HCT116 (cell line): ENCODE measurements around the gene AFAP1. TPM values are rescaled to one million over a fixed set of nuclear protein-coding genes. Genes with fewer than 3 reads are reported as not detected.

Source experiments
- ATAC-seq: fragments of 200-7000 bp; cut with Tn5 transposase; 2 replicates; pipeline ENCODE4 v1.9.1; 2020; ENCODE audit warnings: mild to moderate bottlenecking, moderate library complexity
- BruUV-seq: library from RNA; stranded (reverse); fragments of 400-500 nt; replicated peaks from 2 replicates; lab custom pipeline; 2021; lab: Mats Ljungman, UMichigan
- CTCF ChIA-PET: fragments of 300-600 bp; sonication (Branson Sonifier 250); formaldehyde crosslinking; loops from one replicate; lab custom pipeline; 2021; ENCODE audit warnings: antibody characterized with exemption; lab: Charles Lee
- POLR2A ChIA-PET: fragments of 300-600, 350-600 bp; sonication (Branson Sonifier 250); formaldehyde crosslinking; loops from one replicate; lab custom pipeline; 2021; ENCODE audit warnings: antibody characterized with exemption; lab: Charles Lee
- RAD21 ChIA-PET, 2 experiments: fragments of 300-600 bp; sonication (Branson Sonifier 250); formaldehyde crosslinking; loops; one replicate each; lab custom pipeline; 2023; ENCODE audit warnings: low total read pairs in 2 of 2; ENCODE audit not compliant: uncharacterized antibody in 2 of 2, unreplicated experiment in 2 of 2, low non-redundant PET in 1 of 2; lab: Charles Lee
- DNase-seq: peaks from one replicate; pipeline ENCODE4 v3.0.0-alpha.2; 2010; ENCODE audit warnings: low read depth, low spot score
- H2AFZ ChIP-seq: fragments of 200-600 bp; shearing (Covaris generic), sonication (generic); 2 replicates; pipeline ENCODE4 v1.6.1; 2017; ENCODE audit warnings: low read depth, mixed run types, mixed read lengths, antibody characterized with exemption, low read length; ENCODE audit not compliant: poor library complexity, severe bottlenecking
- H3K27ac ChIP-seq: 2 replicates; pipeline ENCODE4 v1.5.1; 2012; ENCODE audit warnings: low read depth, low read length
- H3K27me3 ChIP-seq: fragments of 200-600 bp; sonication (generic); 2 replicates; pipeline ENCODE4 v1.6.1; 2016; ENCODE audit warnings: mixed run types, low read length, mixed read lengths; ENCODE audit not compliant: insufficient read depth
- H3K36me3 ChIP-seq, 2 experiments: fragments of 200-500 bp in 1 of 2; fragments of 200-600 bp in 1 of 2; sonication (Bioruptor generic) in 1 of 2; sonication (generic) in 1 of 2; 2 replicates each; pipeline versions ENCODE4 v1.5.1 to v1.6.1; 2014 to 2016; ENCODE audit warnings: low read length in 2 of 2, inconsistent platforms in 1 of 2, mixed read lengths in 1 of 2, mixed run types in 1 of 2; ENCODE audit not compliant: insufficient read depth in 2 of 2, control insufficient read depth in 1 of 2
- H3K4me1 ChIP-seq, 2 experiments: fragments of 200-600 bp in 1 of 2; sonication (generic) in 1 of 2; 2 replicates each; pipeline versions ENCODE4 v1.5.1 to v1.6.1; 2012 to 2017; ENCODE audit warnings: low read length in 2 of 2, inconsistent platforms in 1 of 2, mild to moderate bottlenecking in 1 of 2, mixed read lengths in 1 of 2, mixed run types in 1 of 2, moderate library complexity in 1 of 2; ENCODE audit not compliant: insufficient read depth in 2 of 2, control insufficient read depth in 1 of 2
- H3K4me2 ChIP-seq: fragments of 200-600 bp; sonication (generic); 2 replicates; pipeline ENCODE4 v1.6.1; 2017; ENCODE audit warnings: mixed run types, low read length, mixed read lengths
- H3K4me3 ChIP-seq, 2 experiments: fragments of 200-600 bp in 1 of 2; sonication (generic) in 1 of 2; replicated peaks in 1 of 2; 2 replicates each; pipeline ENCODE4 v1.5.1; 2011 to 2016; ENCODE audit warnings: low read length in 2 of 2, control low read depth in 1 of 2, low read depth in 1 of 2, mild to moderate bottlenecking in 1 of 2, mixed read lengths in 1 of 2, mixed run types in 1 of 2
- H3K79me2 ChIP-seq: fragments of 200-600 bp; sonication (generic); 2 replicates; pipeline ENCODE4 v1.6.1; 2017; ENCODE audit warnings: mild to moderate bottlenecking, mixed run types, low read length, moderate library complexity, mixed read lengths; ENCODE audit not compliant: insufficient read depth
- H3K9ac ChIP-seq: fragments of 200-600 bp; sonication (generic); 2 replicates; pipeline ENCODE4 v1.6.1; 2016; ENCODE audit warnings: low read length, mixed read lengths
- H3K9me2 ChIP-seq: fragments of 200-600 bp; sonication (generic), shearing (Covaris generic); 2 replicates; pipeline ENCODE4 v1.6.1; 2017; ENCODE audit warnings: mixed run types, mild to moderate bottlenecking, moderate library complexity; ENCODE audit not compliant: insufficient read depth
- H3K9me3 ChIP-seq, 2 experiments: fragments of 200-500 bp in 1 of 2; fragments of 200-600 bp in 1 of 2; sonication (Bioruptor generic) in 1 of 2; sonication (generic) in 1 of 2; 2 replicates each; pipeline ENCODE4 v1.6.1; 2014 to 2017; ENCODE audit warnings: low read length in 2 of 2, mixed read lengths in 2 of 2, inconsistent platforms in 1 of 2, low read depth in 1 of 2, mild to moderate bottlenecking in 1 of 2, mixed run types in 1 of 2, moderate library complexity in 1 of 2; ENCODE audit not compliant: control insufficient read depth in 1 of 2, insufficient read depth in 1 of 2
- H4K20me1 ChIP-seq: fragments of 200-600 bp; sonication (generic), shearing (Covaris generic); 2 replicates; pipeline ENCODE4 v1.6.1; 2017; ENCODE audit warnings: mixed run types, mild to moderate bottlenecking, moderate library complexity; ENCODE audit not compliant: insufficient read depth
- CBX3 ChIP-seq: IDR thresholded peaks from 2 replicates; pipeline ENCODE4 v1.6.1; 2012; ENCODE audit warnings: low read depth
- CEBPB ChIP-seq: IDR thresholded peaks from 2 replicates; pipeline ENCODE4 v1.6.1; 2012; ENCODE audit warnings: low read depth
- EGR1 ChIP-seq: IDR thresholded peaks from 2 replicates; pipeline ENCODE4 v1.6.1; 2012; ENCODE audit warnings: low read depth
- EZH2phosphoT487 ChIP-seq: fragments of 200-600 bp; IDR thresholded peaks from 2 replicates; pipeline ENCODE4 v1.6.1; 2018; ENCODE audit warnings: antibody characterized with exemption, borderline replicate concordance
- FOSL1 ChIP-seq: IDR thresholded peaks from 2 replicates; pipeline ENCODE4 v1.6.1; 2012; ENCODE audit warnings: low read depth
- JUND ChIP-seq: IDR thresholded peaks from 2 replicates; pipeline ENCODE4 v1.6.1; 2012
- POLR2A ChIP-seq: IDR thresholded peaks from 2 replicates; pipeline ENCODE4 v1.7.0; 2011; ENCODE audit warnings: borderline replicate concordance; ENCODE audit not compliant: insufficient read depth, insufficient read length; ENCODE audit errors: extremely low read depth
- POLR2AphosphoS5 ChIP-seq: IDR thresholded peaks from 2 replicates; pipeline ENCODE4 v1.6.1; 2011; ENCODE audit warnings: mild to moderate bottlenecking, low read depth, low read length, moderate library complexity
- SIN3A ChIP-seq: IDR thresholded peaks from 2 replicates; pipeline ENCODE4 v1.6.1; 2012; ENCODE audit warnings: low read depth
- SP1 ChIP-seq: IDR thresholded peaks from 2 replicates; pipeline ENCODE4 v1.6.1; 2012; ENCODE audit warnings: low read depth
- SRF ChIP-seq: IDR thresholded peaks from 2 replicates; pipeline ENCODE4 v1.6.1; 2012; ENCODE audit warnings: low read depth
- intact Hi-C: fragments of 100-400 bp; cut with micrococcal nuclease; formaldehyde crosslinking; loops from 2 replicates; pipeline ENCODE4 v1.10.0; 2022
- total RNA-seq: library from RNA; stranded (reverse); gene quantifications from one replicate; pipeline ENCODE4 v1.2.1, GENCODE V29; 2021; ENCODE audit not compliant: unreplicated experiment
- TF ChIP-seq, protein P1 (sequence below), 3 experiments: fragments of 200-600 bp in 1 of 3; sonication (generic) in 1 of 3; IDR thresholded peaks in 2 of 3; conservative IDR thresholded peaks in 1 of 3; 2 replicates each; pipeline ENCODE4 v1.5.1; 2012 to 2017; ENCODE audit warnings: low read depth in 2 of 3, low read length in 2 of 3, antibody characterized with exemption in 1 of 3, borderline replicate concordance in 1 of 3, control low read depth in 1 of 3, mild to moderate bottlenecking in 1 of 3, mixed read lengths in 1 of 3, mixed run types in 1 of 3, moderate library complexity in 1 of 3; ENCODE audit not compliant: insufficient read depth in 1 of 3

The AFAP1 gene
- total RNA-seq, 1 experiment from 2014 or later, result 19.4 TPM

DNA sequence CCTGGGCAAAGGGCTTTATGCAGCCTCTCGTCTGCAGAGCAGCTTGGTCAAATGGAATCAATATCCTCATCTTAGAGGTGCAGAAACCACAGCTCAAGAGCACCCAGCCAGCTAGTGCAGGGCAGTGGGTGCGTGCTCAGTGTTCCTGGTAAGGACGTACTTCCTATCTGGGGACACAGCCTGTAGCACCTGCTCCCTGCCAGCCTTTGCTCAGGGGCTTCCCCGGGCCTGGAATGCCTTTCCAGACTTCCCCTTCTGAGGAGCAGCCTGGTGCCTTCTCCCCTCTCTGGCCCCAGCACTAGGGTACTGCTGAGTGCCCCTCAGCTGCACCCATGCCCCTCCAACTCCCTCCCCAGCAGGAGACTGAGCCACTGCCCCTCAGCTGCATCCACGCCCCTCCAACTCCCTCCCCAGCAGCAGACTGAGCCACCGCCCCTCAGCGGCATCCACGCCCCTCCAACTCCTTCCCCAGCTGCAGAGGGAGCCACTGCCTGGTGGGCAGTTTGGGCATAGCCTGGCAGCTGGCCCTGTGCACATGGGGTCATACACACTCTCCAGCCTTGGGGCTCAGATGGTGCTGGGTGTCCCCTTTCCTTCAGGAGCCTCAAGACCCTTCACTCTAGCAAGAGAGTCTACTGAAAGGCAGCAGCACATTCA lies 42.2 kb upstream of the AFAP1 start:
- H3K36me3 ChIP-seq, result no peaks in the 10 kb centered on the region
- no peak overlapping the region for H2AFZ ChIP-seq
- no peaks in the 10 kb centered on the region for H3K27me3 ChIP-seq
- no peaks in the 10 kb centered on the region for H3K9me2 ChIP-seq
- peaks cover 19 to 28% of the 10 kb centered on the region in 2 experiments for H3K4me1 ChIP-seq
- H3K9ac ChIP-seq, result no peak overlapping the region
- intact Hi-C loops, result no loop called here
- ChIA-PET CTCF (interaction anchor here (1.2 kb wide), 1 partner anchor 8 kb away, joined by 3 read pairs; no protein-coding TSS in a partner anchor), RAD21 (no interaction called here), POLR2A (no interaction called here)
- BruUV-seq, result no TSS peak
- H4K20me1 ChIP-seq, result no peaks in the 10 kb centered on the region
- TF ChIP-seq POLR2A, result no peak
- no peak for TF ChIP-seq CBX3
- TF ChIP-seq EGR1, result no peak
- TF ChIP-seq CEBPB, result no peak
- no peak for TF ChIP-seq SP1
- TF ChIP-seq, protein P1, sequence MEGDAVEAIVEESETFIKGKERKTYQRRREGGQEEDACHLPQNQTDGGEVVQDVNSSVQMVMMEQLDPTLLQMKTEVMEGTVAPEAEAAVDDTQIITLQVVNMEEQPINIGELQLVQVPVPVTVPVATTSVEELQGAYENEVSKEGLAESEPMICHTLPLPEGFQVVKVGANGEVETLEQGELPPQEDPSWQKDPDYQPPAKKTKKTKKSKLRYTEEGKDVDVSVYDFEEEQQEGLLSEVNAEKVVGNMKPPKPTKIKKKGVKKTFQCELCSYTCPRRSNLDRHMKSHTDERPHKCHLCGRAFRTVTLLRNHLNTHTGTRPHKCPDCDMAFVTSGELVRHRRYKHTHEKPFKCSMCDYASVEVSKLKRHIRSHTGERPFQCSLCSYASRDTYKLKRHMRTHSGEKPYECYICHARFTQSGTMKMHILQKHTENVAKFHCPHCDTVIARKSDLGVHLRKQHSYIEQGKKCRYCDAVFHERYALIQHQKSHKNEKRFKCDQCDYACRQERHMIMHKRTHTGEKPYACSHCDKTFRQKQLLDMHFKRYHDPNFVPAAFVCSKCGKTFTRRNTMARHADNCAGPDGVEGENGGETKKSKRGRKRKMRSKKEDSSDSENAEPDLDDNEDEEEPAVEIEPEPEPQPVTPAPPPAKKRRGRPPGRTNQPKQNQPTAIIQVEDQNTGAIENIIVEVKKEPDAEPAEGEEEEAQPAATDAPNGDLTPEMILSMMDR (IDR thresholded peaks at IDR 0.05 in 2 of 3, conservative IDR thresholded peaks at IDR 0.05 in 1 of 3; ENCODE audit: borderline replicate concordance in 1 of 3, insufficient read depth in 1 of 3, low read depth in 2 of 3, low read length in 2 of 3), result no peak
- TF ChIP-seq SIN3A, result no peak
- no peak for TF ChIP-seq FOSL1
- no peak for TF ChIP-seq SRF
- no peak for TF ChIP-seq POLR2AphosphoS5
- TF ChIP-seq JUND, result no peak
- no peak for TF ChIP-seq EZH2phosphoT487
- ATAC-seq (no peak), DNase-seq (no peak)
- H3K79me2 ChIP-seq, result no peaks in the 10 kb centered on the region
- no peak overlapping the region for H3K4me2 ChIP-seq
- no peak overlapping the region for H3K4me3 ChIP-seq
- H3K9me3 ChIP-seq, result no peaks in the 10 kb centered on the region
- H3K27ac ChIP-seq, result no peak overlapping the region
